K562 (cell line): Measurements from ENCODE around the gene AMZ1. TPM values are rescaled to one million over a fixed set of nuclear protein-coding genes. Genes with fewer than 3 reads are reported as not detected.

Source experiments
- ATAC-seq: fragments of 200-7000 bp; cut with Tn5 transposase; 3 replicates; pipeline ENCODE4 v1.9.1; 2020; ENCODE audit warnings: moderate library complexity
- BruUV-seq: library from RNA; stranded (reverse); fragments of 400-500 nt; replicated peaks from 2 replicates; lab custom pipeline; 2021; lab: Mats Ljungman, UMichigan
- CTCF ChIA-PET: fragments of 300-600 bp; formaldehyde crosslinking; extraction: SDS; loops from one replicate; lab custom pipeline; 2021; ENCODE audit warnings: low intra/inter-chr PET ratio; lab: Yijun Ruan, JAX
- POLR2A ChIA-PET: fragments of 300-600, 350-650 bp; sonication (Branson Sonifier 250); formaldehyde crosslinking; extraction: SDS; loops from one replicate; lab custom pipeline; 2021; ENCODE audit warnings: antibody characterized with exemption, inconsistent platforms; lab: Yijun Ruan, JAX
- DNase-seq, 4 experiments: peaks; one replicate each; pipeline versions ENCODE4 v3.0.0 to v3.0.0-alpha.2; 2011 to 2018; ENCODE audit warnings: low spot score in 3 of 4, mixed read lengths in 3 of 4; ENCODE audit errors: extremely low read depth in 1 of 4
- FAIRE-seq: peaks from 2 replicates; lab custom pipeline; 2011; peaks lifted over from hg19 to GRCh38; lab: Jason Lieb, UNC
- H2AFZ ChIP-seq: 2 replicates; pipeline ENCODE4 v1.6.0; 2011; ENCODE audit warnings: low read depth, low read length, control low read depth, inconsistent platforms
- H3K27ac ChIP-seq: fragments of 200-600 bp; 3 replicates; pipeline ENCODE4 v1.8.0; 2011; ENCODE audit warnings: low read depth, mild to moderate bottlenecking, control low read depth, inconsistent platforms, low read length, moderate library complexity, mixed read lengths; ENCODE audit errors: extremely low read depth
- H3K27me3 ChIP-seq, 2 experiments: fragments of 300-600 bp in 1 of 2; 2 replicates in 1 of 2; 3 replicates in 1 of 2; pipeline versions ENCODE4 v1.6.0 to v1.8.0; 2011; ENCODE audit warnings: inconsistent platforms in 2 of 2, low read length in 2 of 2, mild to moderate bottlenecking in 1 of 2, mixed read lengths in 1 of 2, moderate library complexity in 1 of 2; ENCODE audit not compliant: control insufficient read depth in 2 of 2, insufficient read depth in 2 of 2
- H3K36me3 ChIP-seq: fragments of 300-600 bp; 3 replicates; pipeline ENCODE4 v1.8.0; 2011; ENCODE audit warnings: mild to moderate bottlenecking, low read length, inconsistent platforms; ENCODE audit not compliant: control insufficient read depth, insufficient read depth
- H3K4me1 ChIP-seq, 2 experiments: fragments of 200-600 bp in 1 of 2; replicated peaks in 1 of 2; 2 replicates in 1 of 2; 3 replicates in 1 of 2; pipeline versions ENCODE4 v1.5.1 to v1.8.0; 2011; ENCODE audit warnings: inconsistent platforms in 2 of 2, low read length in 2 of 2, mild to moderate bottlenecking in 1 of 2, mixed read lengths in 1 of 2, moderate library complexity in 1 of 2; ENCODE audit not compliant: control insufficient read depth in 2 of 2, insufficient read depth in 2 of 2
- H3K4me2 ChIP-seq: 2 replicates; pipeline ENCODE4 v1.6.1; 2011; ENCODE audit warnings: low read length, control low read depth, inconsistent platforms, mixed read lengths; ENCODE audit not compliant: insufficient read depth
- H3K4me3 ChIP-seq: fragments of 200-600 bp; sonication (generic), shearing (Covaris generic); 2 replicates; pipeline ENCODE4 v1.5.1; 2016; ENCODE audit warnings: control low read depth, inconsistent platforms
- H3K79me2 ChIP-seq: fragments of 200-600 bp; 3 replicates; pipeline ENCODE4 v1.8.0; 2011; ENCODE audit warnings: low read length, inconsistent platforms; ENCODE audit not compliant: control insufficient read depth, insufficient read depth
- H3K9ac ChIP-seq, 2 experiments: 2 replicates each; pipeline versions ENCODE4 v1.6.0 to v1.6.1; 2011; ENCODE audit warnings: low read depth in 2 of 2, low read length in 2 of 2, control low read depth in 1 of 2, inconsistent platforms in 1 of 2, mild to moderate bottlenecking in 1 of 2, mixed read lengths in 1 of 2; ENCODE audit not compliant: insufficient read depth in 1 of 2
- H3K9me1 ChIP-seq: one replicate; pipeline ENCODE4 v1.6.0; 2011; ENCODE audit warnings: inconsistent platforms, mild to moderate bottlenecking, low read length, moderate library complexity; ENCODE audit not compliant: control insufficient read depth, insufficient read depth
- H3K9me3 ChIP-seq: replicated peaks from 2 replicates; pipeline ENCODE4 v1.5.1; 2011; ENCODE audit warnings: low read depth, low read length, inconsistent platforms; ENCODE audit not compliant: control insufficient read depth, insufficient read depth
- H4K20me1 ChIP-seq: replicated peaks from 2 replicates; pipeline ENCODE4 v1.6.1; 2011; ENCODE audit warnings: low read length, inconsistent platforms, mixed read lengths; ENCODE audit not compliant: control insufficient read depth, insufficient read depth
- ATF3 ChIP-seq, 2 experiments: fragments of 450-650 bp in 1 of 2; sonication (generic) in 1 of 2; formaldehyde crosslinking in 1 of 2; IDR thresholded peaks in 1 of 2; conservative IDR thresholded peaks in 1 of 2; 2 replicates each; pipeline versions ENCODE4 v1.6.1 to v1.8.1; 2016 to 2023; ENCODE audit warnings: mild to moderate bottlenecking in 2 of 2, moderate library complexity in 2 of 2, inconsistent platforms in 1 of 2, missing genetic modification reagents in 1 of 2
- GTF3C2 ChIP-seq: IDR thresholded peaks from 3 replicates; pipeline ENCODE4 v1.6.1; 2011; ENCODE audit warnings: borderline replicate concordance, mild to moderate bottlenecking, moderate library complexity; ENCODE audit not compliant: insufficient read length; ENCODE audit errors: extremely low read depth
- TFAP4 ChIP-seq: sonication (generic); formaldehyde crosslinking; IDR thresholded peaks from 2 replicates; pipeline ENCODE4 v1.8.0; 2022; ENCODE audit warnings: missing genetic modification reagents, mild to moderate bottlenecking, moderate library complexity, borderline replicate concordance
- ZBTB33 ChIP-seq: sonication (generic); formaldehyde crosslinking; IDR thresholded peaks from 2 replicates; pipeline ENCODE4 v1.8.1; 2023; ENCODE audit warnings: mild to moderate bottlenecking, missing genetic modification reagents
- WGBS: fragments of 100-300 bp; shearing (Covaris generic); methylation state at CpG from one replicate; pipeline ENCODE4 v1.1.6; 2016; ENCODE audit warnings: low coverage, mixed read lengths; ENCODE audit not compliant: insufficient coverage; ENCODE audit errors: missing lambda C conversion rate; 5-methylcytosine and 5-hydroxymethylcytosine counted together
- in situ Hi-C: fragments of 300-500 bp; cut with MboI; formaldehyde crosslinking; loops from 4 replicates; pipeline ENCODE4 v1.15.0; 2018; ENCODE audit warnings: inconsistent platforms, mixed read lengths
- intact Hi-C: fragments of 100-400 bp; cut with micrococcal nuclease; formaldehyde crosslinking; loops from 2 replicates; pipeline ENCODE4 v1.14.2; 2022
- polyA plus RNA-seq, 8 experiments: library from polyadenylated mRNA; depleted of rRNA in 4 of 8; stranded (reverse) in 5 of 8; unstranded in 3 of 8; fragments of >200 nt; fragmentation: Nextera tagmentation in 2 of 8; fragmentation: Illumina TruSeq in 1 of 8; extraction: Ambion mirVana in 2 of 8; extraction: Trizol in 1 of 8; gene quantifications; 2 replicates each; pipeline versions ENCODE4 v1.2.1 to v1.2.3, GENCODE V29; 2011 to 2014; ENCODE audit warnings: inconsistent platforms in 1 of 8, missing spikeins in 1 of 8
- total RNA-seq, 7 experiments: library from RNA; depleted of rRNA in 6 of 7; stranded (reverse); fragments of >200 nt in 6 of 7; fragmentation: Illumina TruSeq in 2 of 7; extraction: Trizol in 2 of 7; gene quantifications; 2 replicates each; pipeline versions ENCODE4 v1.2.1 to v1.2.3, GENCODE V29; 2011 to 2021; ENCODE audit warnings: low replicate concordance in 1 of 7

Gene AMZ1
- total and polyA plus RNA-seq, 9 of the 15 experiments (the other 6 are each of a cell fraction or from before 2014, with no cell fraction given): not detected

- TF ChIP-seq GTF3C2: no peak
These were observed 40.5 kb downstream of the AMZ1 start (continued) for GRCh38 chr7:2728316-2729030.

GRCh38 chr7:2729031-2729892 is 41.3 kb downstream of the AMZ1 start:
- Histone ChIP-seq H2AFZ (no peak overlapping the region), H3K27me3 (no peaks in the 10 kb centered on the region), H4K20me1 (no peaks in the 10 kb centered on the region), H3K4me3 (no peak overlapping the region), H3K4me1 (peaks cover 19 to 31% of the 10 kb centered on the region in 2 experiments), H3K9me1 (no peaks in the 10 kb centered on the region), H3K4me2 (no peak overlapping the region), H3K79me2 (peaks cover 4% of the 10 kb centered on the region; the same call in 2 of the 3 replicates), H3K9ac (peak overlapping the region in 1 of 2 experiments; percentile 32; a peak in 1 of 4 replicates), H3K9me3 (no peaks in the 10 kb centered on the region), H3K36me3 (peaks cover 20% of the 10 kb centered on the region; the same call in 1 of the 3 replicates), H3K27ac (no peak overlapping the region)
- in situ Hi-C loops (no loop called here), intact Hi-C loops (no loop called here)
- ChIA-PET POLR2A (interaction anchor here (0.6 to 1.6 kb wide), 3 partner anchors 9 to 15 kb away, joined by 3 to 12 read pairs (median 3); no protein-coding TSS in a partner anchor), CTCF (no interaction called here)
- DNase-seq: no peak
- TF ChIP-seq TFAP4 (no peak), ATF3 (IDR thresholded peaks at IDR 0.05) (0 out of 2 replicates have a peak, but pooled peaks have one; percentile 27), ATF3 (CRISPR knock-in tag; conservative IDR thresholded peaks at IDR 0.05) (no peak), ZBTB33 (peak; percentile 99)
- ATAC-seq: no peak
- BruUV-seq: no TSS peak
- no peak for FAIRE-seq
- WGBS: 92% methylated on average over 31 of the region's 37 CpGs
